Central memory CD8-positive, alpha-beta T cell (primary cell): ENCODE data around the gene CHDH.

Experiments
- ATAC-seq: fragments of 150-1000 bp; cut with Tn5 transposase; replicated peaks from 2 replicates; pipeline ENCODE4 v1.10.0; 2022; ENCODE audit warnings: mild to moderate bottlenecking, moderate FRiP score, moderate number of reproducible peaks; ENCODE audit not compliant: poor library complexity, severe bottlenecking; ENCODE audit errors: extremely low read depth
- DNase-seq, 2 donors: peaks; one replicate each; pipeline ENCODE4 v3.0.0; 2021; ENCODE audit warnings: low spot score in 2 of 2
- H3K27ac Mint-ChIP-seq: one replicate; pipeline ENCODE4 v1.8.0; 2022; ENCODE audit warnings: low read depth, mild to moderate bottlenecking, moderate library complexity, mixed read lengths
- H3K27me3 Mint-ChIP-seq: one replicate; pipeline ENCODE4 v1.8.0; 2022; ENCODE audit warnings: mixed read lengths
- H3K36me3 Mint-ChIP-seq: one replicate; pipeline ENCODE4 v1.8.0; 2022; ENCODE audit warnings: mild to moderate bottlenecking, moderate library complexity, mixed read lengths; ENCODE audit not compliant: insufficient read depth
- H3K4me1 Mint-ChIP-seq: one replicate; pipeline ENCODE4 v1.8.0; 2022; ENCODE audit warnings: mixed read lengths
- H3K4me3 Mint-ChIP-seq: one replicate; pipeline ENCODE4 v1.8.0; 2022; ENCODE audit warnings: mild to moderate bottlenecking, moderate library complexity, mixed read lengths
- H3K9me3 Mint-ChIP-seq: one replicate; pipeline ENCODE4 v1.8.0; 2022; ENCODE audit warnings: mixed read lengths

Gene CHDH

DNA sequence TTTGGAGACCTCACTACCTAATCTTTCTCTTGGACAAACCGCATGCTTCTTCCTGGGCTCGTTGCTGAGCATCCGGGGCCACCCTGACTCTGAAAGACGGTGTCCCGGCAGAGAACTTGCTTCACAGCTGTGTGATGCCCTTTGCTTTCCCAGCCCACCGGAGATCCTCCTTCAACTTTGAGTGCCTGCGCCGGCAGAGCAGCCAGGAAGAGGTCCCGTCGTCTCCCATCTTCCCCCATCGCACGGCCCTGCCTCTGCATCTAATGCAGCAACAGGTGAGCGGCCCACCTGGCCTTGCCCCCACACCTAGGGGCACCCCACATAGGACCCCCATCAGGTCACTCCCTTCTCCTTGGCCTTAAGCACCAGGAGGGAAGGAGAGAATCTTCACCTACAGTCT, 37.7 kb downstream of the CHDH start:
- Mint-ChIP-seq H3K27me3 (peaks cover 36% of the 10 kb centered on the region), H3K4me1 (no peaks in the 10 kb centered on the region), H3K36me3 (peaks cover 3% of the 10 kb centered on the region), H3K4me3 (no peak overlapping the region), H3K9me3 (no peaks in the 10 kb centered on the region), H3K27ac (no peak overlapping the region)
- no peak for ATAC-seq
- DNase-seq, result no peak

GRCh38 chr3:53807117-53807810, 39.0 kb downstream of the CHDH start:
- Mint-ChIP-seq H3K36me3 (peaks cover 1% of the 10 kb centered on the region), H3K27me3 (peaks cover 36% of the 10 kb centered on the region), H3K4me1 (no peaks in the 10 kb centered on the region), H3K9me3 (no peaks in the 10 kb centered on the region), H3K27ac (no peak overlapping the region), H3K4me3 (no peak overlapping the region)
- ATAC-seq (no peak), DNase-seq (no peak)

DNA sequence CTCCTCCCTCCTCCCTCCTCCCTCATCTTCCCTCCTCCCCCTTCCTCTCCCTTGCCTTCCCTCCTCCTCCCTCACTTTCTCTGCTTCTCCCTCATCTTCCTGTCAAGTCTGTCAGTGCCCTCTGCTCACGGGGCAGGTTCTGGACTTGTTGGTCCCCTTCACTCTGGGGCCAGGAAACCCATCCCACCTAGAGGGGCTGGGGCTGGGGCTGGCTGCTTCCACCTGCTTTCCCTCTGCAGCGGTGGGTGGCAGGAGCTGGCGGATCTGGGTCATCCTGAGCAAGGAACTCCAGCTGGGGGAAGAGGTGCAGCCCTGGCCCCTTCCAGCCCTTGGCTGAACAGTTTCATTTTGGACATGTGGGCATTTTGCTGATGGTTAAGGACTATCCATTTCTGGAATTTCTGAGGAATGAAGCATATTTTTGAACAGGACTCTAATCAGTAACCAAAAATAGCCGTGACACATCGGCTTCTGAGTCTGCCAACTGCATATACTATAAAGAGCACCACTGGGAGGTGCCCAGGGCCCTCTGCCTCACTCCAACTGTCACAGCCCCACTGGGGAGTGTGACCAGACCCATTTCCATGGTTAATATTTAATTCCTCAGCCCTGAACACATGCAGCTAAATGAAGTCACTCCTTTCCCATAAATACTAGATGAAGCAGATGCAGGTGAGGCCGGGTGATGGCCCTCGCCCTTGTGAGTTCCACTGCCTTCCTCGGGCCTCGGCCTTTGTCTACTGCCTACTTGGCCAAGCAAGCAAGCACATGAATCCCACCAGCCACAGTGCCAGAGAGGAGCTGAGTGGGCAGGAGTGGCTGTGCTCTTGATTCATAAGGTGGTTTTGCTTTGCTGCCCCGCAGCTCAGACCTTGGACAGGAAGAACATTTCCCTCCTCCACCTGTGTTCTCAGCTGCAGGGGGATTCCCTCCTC, 39.8 kb downstream of the CHDH start:
- peaks cover 1% of the 10 kb centered on the region for H3K36me3 Mint-ChIP-seq
- H3K4me3 Mint-ChIP-seq, result no peak overlapping the region
- no peaks in the 10 kb centered on the region for H3K4me1 Mint-ChIP-seq
- no peaks in the 10 kb centered on the region for H3K9me3 Mint-ChIP-seq
- no peak overlapping the region for H3K27ac Mint-ChIP-seq
- ATAC-seq, result no peak
- no peak for DNase-seq
- H3K27me3 Mint-ChIP-seq, result peaks cover 36% of the 10 kb centered on the region

DNA sequence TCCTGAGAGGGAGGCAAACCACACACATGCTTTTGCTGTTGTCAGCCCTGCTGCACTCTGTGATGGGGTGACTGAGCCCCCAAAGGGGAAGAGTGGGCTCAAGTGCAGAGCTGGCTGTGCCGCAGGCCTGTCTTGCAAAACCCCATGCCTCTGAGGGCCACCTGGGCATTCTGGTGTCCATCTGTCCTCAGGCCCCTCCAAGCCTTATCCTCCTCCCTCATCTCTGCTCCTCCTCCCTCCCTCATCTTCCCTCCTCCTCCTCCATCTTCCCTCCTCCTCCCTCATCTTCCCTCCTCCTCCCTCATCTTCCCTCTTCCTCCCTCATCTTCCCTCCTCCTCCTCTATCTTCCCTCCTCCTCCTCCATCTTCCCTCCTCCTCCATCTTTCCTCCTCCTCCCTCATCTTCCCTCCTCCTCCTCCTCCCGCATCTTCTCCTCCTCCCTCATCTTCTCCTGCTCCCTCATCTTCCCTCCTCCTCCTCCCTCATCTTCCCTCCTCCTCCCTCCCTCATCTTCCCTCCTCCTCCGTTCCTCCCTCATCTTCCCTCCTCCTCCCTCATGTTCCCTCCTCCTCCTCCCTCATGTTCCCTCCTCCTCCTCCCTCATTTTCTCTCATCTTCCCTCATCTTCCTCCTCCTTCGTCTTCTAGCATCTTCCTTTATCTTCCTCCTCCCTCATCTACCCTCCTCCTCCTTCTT, 40.6 kb downstream of the CHDH start:
- H3K27ac Mint-ChIP-seq, result no peak overlapping the region
- H3K27me3 Mint-ChIP-seq, result peaks cover 36% of the 10 kb centered on the region
- H3K4me3 Mint-ChIP-seq, result no peak overlapping the region
- H3K4me1 Mint-ChIP-seq, result no peaks in the 10 kb centered on the region
- ATAC-seq, result no peak
- H3K36me3 Mint-ChIP-seq, result no peaks in the 10 kb centered on the region
- H3K9me3 Mint-ChIP-seq, result no peaks in the 10 kb centered on the region
- no peak for DNase-seq

- Mint-ChIP-seq H3K36me3 (no peaks in the 10 kb centered on the region), H3K9me3 (no peaks in the 10 kb centered on the region), H3K27me3 (peaks cover 36% of the 10 kb centered on the region), H3K4me3 (no peak overlapping the region), H3K27ac (no peak overlapping the region), H3K4me1 (no peaks in the 10 kb centered on the region)
- ATAC-seq (no peak), DNase-seq (no peak)
Observed at GRCh38 chr3:53804697-53805462, 41.3 kb downstream of the CHDH start.

GRCh38 chr3:53803816-53804695, 42.2 kb downstream of the CHDH start:
- DNase-seq (no peak), ATAC-seq (no peak)
- Mint-ChIP-seq H3K36me3 (no peaks in the 10 kb centered on the region), H3K27ac (no peak overlapping the region), H3K9me3 (no peaks in the 10 kb centered on the region), H3K4me1 (no peaks in the 10 kb centered on the region), H3K4me3 (no peak overlapping the region), H3K27me3 (peaks cover 36% of the 10 kb centered on the region)

DNA sequence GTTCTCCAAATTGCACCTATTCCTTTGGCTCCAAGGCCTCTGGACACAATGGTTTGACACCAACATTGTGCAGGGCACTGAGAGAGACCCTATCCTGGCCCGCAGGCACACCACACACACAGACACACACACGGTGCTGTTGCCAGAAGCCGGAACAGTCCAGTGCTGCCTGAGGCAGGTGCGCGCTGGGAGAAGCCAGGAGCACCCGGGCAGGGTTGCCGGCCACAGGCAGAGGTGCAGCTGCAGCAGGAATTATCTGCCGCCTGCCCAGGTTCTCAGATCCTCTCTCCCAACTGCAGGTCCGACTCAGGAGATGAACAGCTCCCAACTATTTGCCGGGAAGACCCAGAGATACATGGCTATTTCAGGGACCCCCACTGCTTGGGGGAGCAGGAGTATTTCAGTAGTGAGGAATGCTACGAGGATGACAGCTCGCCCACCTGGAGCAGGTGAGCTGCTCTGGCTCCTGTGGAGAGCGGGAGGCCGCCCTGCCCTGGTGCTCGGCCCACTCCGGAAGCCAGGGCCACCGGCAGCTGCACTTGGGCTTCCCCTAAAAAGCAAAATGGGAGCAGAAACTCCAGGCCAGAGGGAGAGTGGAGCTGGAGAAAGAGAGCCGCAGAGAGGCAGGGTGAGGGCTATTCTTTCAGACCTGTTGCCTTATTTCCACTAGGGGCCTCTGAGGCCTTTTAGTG, 42.9 kb downstream of the CHDH start:
- H3K4me3 Mint-ChIP-seq, result no peak overlapping the region
- H3K27ac Mint-ChIP-seq, result no peak overlapping the region
- no peak for DNase-seq
- no peaks in the 10 kb centered on the region for H3K36me3 Mint-ChIP-seq
- no peak for ATAC-seq
- no peaks in the 10 kb centered on the region for H3K4me1 Mint-ChIP-seq
- H3K9me3 Mint-ChIP-seq, result no peaks in the 10 kb centered on the region
- H3K27me3 Mint-ChIP-seq, result peaks cover 28% of the 10 kb centered on the region

DNA sequence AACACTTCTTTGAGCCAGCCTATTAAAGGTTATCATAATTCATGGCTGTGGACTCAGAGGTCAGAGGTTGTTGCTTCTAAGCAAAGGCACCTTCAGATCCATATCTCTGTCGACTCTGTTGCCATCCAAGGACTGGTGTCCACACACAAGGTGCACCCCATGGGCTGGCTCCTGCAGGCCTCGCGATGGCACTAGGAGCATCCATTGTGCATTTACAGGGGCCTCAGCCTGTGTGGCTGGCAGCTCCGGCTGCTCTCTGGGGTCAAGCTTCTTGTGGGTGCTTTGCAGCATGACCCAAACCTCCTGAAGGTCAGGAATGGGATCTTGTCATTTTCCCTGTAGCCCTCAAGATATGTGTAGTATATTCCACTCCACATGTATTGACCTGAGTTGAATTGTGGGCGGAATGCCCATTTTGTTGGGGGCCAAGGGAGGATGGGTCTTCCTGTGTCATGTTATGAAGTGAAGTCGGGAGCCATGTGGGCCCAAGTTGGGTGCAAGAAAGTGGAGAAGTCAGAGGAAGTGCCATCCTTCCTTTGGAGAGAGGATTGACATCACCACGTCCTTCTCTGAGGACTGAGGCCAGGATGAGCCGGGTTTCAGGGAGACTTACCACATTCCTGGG, 43.9 kb downstream of the CHDH start:
- no peak overlapping the region for H3K27ac Mint-ChIP-seq
- H3K36me3 Mint-ChIP-seq, result peaks cover 1% of the 10 kb centered on the region
- ATAC-seq, result no peak
- DNase-seq, result no peak
- no peaks in the 10 kb centered on the region for H3K9me3 Mint-ChIP-seq
- H3K4me1 Mint-ChIP-seq, result no peaks in the 10 kb centered on the region
- no peak overlapping the region for H3K4me3 Mint-ChIP-seq
- H3K27me3 Mint-ChIP-seq, result peaks cover 21% of the 10 kb centered on the region

DNA sequence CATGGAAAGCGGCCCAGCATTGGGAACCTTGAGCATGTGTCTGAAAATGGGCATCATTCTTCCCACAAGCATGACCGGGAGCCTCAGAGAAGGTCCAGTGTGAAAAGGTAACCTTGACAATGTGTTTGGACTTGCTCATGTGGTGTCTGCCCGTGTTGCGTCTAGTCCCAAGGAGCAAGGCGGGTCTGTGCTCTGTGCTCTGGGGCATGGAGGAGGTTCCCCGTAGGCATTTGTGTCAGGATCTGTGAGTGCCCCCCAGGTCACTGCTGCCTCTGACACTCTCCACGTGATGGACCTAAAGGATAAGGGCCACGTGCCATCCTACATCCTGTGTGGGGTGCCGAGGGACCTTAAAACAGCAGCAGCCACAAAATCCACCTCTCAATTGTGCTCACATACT, 44.9 kb downstream of the CHDH start:
- peaks cover 10% of the 10 kb centered on the region for H3K27me3 Mint-ChIP-seq
- H3K4me3 Mint-ChIP-seq, result no peak overlapping the region
- DNase-seq, result no peak
- no peak for ATAC-seq
- no peaks in the 10 kb centered on the region for H3K9me3 Mint-ChIP-seq
- no peak overlapping the region for H3K27ac Mint-ChIP-seq
- no peaks in the 10 kb centered on the region for H3K4me1 Mint-ChIP-seq
- peaks cover 1% of the 10 kb centered on the region for H3K36me3 Mint-ChIP-seq

DNA sequence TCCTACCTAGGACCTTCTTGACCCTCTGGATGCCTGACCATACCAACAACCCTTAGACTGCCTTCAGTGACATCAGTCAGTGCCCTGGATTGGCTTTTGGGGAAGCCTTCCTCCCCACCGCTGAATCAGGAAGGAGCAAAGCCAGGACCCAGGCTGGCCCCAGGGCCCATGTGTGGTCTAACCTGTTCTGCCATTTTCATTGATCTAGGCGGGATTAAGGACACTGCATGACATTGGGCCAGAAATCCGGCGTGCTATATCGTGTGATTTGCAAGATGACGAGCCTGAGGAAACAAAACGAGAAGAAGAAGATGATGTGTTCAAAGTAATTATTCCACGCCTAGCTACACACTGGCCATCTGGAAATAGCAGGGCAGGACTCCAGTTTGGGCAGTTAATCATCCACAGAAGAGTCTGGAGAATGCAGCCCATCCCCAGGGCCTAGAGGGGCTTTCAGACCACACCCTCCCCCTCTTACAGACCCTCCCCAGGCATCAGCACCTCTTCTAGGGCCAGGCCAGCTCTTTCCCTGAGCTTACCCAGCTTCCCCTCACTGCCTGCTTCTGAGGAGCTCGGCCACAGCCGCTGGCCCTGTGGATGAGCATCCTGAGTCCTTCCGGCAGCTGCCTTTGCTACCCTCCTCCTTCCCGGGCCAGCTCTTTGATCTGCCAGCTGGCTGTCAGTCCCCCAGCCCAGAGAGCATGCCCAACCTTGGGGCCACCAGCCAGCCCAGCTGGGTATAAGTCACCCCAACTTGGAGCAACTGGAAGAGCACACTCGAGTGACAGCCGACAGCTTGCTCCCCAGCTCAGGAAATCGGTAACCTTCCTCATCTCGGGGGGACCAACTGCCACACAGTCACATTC, 45.9 kb downstream of the CHDH start:
- Mint-ChIP-seq H3K27ac (no peak overlapping the region), H3K9me3 (no peaks in the 10 kb centered on the region), H3K27me3 (peaks cover 18% of the 10 kb centered on the region), H3K36me3 (peaks cover 1% of the 10 kb centered on the region), H3K4me1 (no peaks in the 10 kb centered on the region), H3K4me3 (no peak overlapping the region)
- ATAC-seq, result no peak
- no peak for DNase-seq
